NOMO-1 treated with dmso at 0.1 percent for 144 hours (cell line): ENCODE results near the gene AUTS2.
"Not testable (repeated sequence)": the region's sequence is repeated elsewhere in the genome, so short reads cannot be mapped to it uniquely, and the experiment has no call there.

Source experiments
- DNase-seq: peaks from one replicate; lab custom pipeline; 2025; ENCODE audit not compliant: unreplicated experiment; lab: John Stamatoyannopoulos, UW

Gene AUTS2

DNA sequence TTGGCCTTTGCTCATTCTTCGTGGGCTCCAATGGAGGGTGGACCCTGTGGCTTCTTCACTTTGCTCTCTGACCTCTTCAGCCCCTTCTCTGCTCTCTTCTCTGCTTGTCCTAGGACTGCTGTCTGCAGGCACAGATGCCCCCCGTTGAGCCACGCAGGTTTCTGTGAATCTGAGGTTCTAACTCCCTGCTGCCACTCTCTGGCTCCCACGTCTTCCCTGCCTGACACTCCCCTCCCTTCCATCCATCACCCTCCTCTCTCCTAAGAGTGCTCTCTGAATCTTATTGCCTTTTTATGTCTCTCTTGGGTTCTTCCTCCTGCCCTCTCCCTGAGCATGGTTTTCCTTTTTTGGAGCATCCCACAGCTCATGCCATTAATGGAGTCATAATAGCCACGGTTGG is 1034.1 kb downstream of the AUTS2 start:
- no peak for DNase-seq

GRCh38 chr7:70634071-70634470 is 1035.8 kb downstream of the AUTS2 start:
- DNase-seq: no peak

- no peak for DNase-seq
These were observed 1036.4 kb downstream of the AUTS2 start for GRCh38 chr7:70634610-70635068.

GRCh38 chr7:70635633-70636032 is 1037.4 kb downstream of the AUTS2 start:
- DNase-seq: no peak

DNA sequence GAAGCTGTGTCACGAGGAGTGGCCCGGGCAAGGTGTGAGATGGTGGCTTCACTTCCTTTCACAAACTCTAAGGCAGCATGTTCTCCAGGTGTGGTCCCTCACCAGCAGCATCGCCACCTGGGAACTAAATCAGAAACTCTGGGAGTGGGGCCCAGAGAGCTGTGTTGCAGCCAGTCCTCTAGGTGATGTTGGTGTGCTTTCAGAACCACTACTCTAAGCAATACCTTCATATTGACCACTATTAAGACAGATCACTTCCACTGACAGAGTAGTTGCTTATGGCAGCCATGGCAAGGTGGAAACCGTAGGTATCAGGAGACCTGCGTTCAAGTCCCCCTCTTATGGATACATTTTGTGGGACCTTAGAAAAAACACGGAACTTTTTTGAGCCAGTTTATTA is 1037.9 kb downstream of the AUTS2 start:
- DNase-seq: no peak

DNA sequence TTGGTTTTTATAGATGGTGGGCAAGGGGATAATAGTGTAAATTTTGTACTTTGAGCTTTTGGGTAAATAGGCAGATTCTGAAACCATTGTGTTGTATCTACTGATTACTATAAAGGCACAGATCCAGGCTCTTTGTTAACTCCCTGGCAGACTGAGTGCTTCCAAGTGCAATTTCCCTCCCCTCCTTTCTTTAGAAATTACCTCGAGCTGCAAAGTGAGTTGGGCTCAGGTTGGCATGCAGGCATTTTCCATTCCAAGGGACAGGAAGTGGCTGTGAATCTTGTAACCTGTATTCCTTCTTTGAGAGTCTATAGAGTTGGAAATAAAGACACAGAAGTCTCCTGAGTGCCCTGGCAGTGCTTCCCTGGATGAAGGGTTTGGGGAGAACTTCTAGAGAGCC is 1039.5 kb downstream of the AUTS2 start:
- no peak for DNase-seq

DNA sequence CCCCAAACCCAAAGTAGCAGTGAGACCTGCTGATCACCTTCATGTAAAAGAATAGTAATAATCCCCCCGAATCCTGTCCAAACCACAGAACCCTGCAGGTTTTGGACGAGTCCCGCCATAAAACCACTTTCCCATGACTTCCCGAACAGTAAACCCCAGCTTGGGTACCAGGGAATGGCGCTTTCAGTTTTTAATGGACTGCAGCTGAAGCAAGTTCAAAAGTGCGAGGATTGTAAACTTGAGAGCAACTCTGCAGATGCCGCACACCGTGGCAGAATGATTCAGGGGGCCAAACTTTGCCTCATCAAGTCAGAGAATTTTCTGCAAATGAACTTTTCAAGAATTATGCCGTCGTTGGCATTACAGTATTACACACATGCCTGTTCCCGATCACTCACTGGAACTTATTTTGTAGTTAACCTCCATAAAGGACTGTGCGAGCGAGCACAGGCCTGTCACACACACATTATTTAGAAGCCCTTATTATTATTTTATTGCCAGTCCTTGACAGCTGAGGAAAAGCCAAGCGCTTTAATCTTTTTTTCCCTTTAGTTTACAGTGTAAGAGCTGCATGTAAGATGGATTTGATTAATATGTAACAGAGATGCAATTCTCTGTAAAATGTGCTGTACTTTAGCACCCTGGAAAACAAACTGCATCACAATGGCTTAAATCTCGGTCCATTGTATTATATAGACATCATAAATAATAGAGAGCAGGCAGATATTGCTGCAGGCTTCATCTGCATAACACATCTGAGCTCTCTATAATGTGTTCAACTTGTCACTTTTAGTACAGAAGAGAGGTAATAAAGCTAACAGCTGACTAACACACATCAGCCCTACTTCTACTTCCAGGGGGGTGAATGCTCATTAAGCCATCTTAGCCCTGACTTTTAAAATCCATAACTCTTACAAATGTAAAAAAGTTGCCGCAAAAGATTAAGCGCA is 1040.2 kb downstream of the AUTS2 start:
- no peak for DNase-seq

DNA sequence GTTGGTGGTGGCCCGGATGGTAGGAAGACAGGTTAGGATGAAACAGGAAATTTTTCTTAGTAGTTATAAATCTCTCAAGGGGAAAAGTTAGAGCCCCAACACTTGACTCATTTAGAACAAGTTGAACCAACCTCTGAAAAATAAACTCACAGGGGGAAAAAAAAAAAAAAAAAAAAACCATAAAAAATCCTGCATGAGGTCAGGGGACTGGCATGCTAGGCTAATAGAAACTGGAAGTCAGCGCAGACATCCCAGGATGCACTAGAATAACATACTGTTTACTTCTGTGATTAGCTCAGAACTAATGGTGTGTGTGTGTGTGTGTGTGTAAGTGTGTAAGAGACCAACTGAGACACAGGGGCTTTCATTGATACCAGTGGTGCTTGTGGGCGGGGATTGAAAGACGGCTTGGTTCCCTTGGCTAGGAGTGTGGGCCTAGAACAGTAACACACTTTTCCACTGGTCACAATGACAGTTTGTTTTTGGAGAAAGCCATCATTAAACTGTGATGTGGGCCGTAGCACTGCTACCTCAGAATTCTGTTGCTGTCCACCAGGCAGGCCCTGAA is 1042.1 kb downstream of the AUTS2 start:
- DNase-seq: no peak

- DNase-seq: no peak
These were observed 1043.6 kb downstream of the AUTS2 start for GRCh38 chr7:70641882-70642281.

GRCh38 chr7:70645279-70645678 is 1047.0 kb downstream of the AUTS2 start:
- no peak for DNase-seq

DNA sequence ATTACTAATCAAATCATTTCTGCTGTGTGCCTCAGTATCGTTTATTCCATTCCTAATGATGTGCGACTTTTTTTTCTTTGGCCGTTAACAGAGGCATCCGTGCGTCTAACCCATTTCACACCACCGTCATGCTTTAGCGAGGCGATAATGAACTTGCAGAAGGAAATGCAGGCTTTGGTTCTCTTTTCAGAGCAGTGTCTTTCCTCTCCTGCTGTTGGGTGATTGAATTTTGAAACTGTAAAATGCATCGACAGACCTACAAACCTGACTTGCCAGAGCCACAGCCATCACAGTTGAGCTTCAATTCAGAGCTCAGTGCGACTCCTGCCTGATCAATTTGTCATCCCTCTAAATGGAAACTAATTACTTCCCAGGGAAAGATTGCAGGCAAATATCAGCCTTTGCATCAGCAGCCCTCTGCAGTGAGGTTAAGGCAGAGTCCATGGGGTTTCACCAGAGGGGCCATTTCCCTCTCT is 1047.6 kb downstream of the AUTS2 start:
- DNase-seq: no peak

DNA sequence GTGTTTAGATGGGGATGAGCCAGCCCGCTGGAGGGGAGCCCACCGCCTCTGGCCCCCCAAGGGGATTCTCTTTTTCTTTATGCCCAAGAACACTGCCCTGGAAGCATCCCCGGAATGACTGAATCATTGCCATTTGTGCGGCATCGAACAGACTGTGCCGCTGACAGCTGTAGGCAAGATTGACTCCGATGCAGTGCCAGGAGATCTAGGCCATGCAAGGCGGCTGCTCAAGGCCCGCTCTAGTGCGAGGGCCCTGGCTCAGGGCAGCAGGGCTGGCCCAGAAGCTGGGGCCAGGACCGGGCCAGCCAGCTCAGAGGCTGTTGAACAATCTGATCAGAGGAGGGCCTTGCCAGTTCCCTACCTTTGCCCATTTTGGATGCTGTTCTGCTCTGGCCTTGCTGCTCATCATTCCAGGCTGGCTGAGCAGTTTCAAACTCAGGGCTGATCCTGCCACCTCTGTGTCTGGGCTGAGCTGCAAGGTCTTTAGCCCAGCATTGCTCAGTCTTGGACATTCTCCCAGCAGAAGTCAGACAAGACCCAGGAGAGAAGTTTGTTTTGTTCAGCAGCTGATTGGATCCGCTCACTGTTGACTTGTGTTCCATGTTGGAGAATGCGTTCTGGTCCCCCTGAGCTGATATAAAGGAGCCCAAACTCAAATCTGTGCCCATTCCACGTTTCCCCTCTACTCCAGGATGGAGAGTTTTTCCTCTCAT is 1048.4 kb downstream of the AUTS2 start:
- DNase-seq: no peak

- no peak for DNase-seq
These were observed 1049.7 kb downstream of the AUTS2 start for GRCh38 chr7:70647801-70648498.

DNA sequence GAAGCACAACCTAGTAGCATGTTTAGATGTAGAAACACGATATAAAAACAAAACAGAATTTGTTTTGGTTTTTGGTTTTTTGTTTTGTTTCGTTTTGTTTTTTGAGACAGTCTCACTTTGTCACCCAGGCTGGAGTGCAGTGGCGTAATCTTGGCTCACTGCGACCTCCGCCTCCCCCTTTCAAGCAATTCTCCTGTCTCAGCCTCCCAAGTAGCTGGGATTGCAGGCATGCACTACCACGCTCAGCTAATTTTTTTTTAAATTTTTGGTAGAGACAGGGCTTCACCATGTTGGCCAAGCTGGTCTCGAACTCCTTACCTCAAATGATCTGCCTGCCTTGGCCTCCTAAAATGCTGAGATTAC is 1050.2 kb downstream of the AUTS2 start:
- DNase-seq: not testable (repeated sequence)

GRCh38 chr7:70649323-70649722 is 1051.0 kb downstream of the AUTS2 start:
- DNase-seq: no peak

DNA sequence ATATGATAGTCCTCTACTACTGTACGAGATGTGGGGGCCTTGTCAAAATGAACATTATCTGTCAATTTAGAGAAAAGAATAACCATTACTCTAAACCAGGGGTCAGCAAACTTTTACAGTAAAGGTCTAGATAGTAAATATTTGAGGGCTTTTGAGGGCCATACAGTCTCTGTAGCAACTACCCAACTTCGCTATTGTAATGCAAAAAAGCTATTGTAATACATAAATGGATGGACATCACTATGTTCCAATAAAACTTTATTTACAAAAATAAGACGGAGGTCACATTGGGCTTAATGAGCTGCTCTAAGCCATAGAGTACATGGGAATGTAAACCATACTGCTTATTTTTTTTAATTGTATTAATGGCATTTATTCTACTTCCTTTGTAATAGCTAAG is 1055.9 kb downstream of the AUTS2 start:
- DNase-seq: no peak

GRCh38 chr7:70654979-70655378 is 1056.7 kb downstream of the AUTS2 start:
- DNase-seq: no peak

- DNase-seq: no peak
These were observed 1057.4 kb downstream of the AUTS2 start for GRCh38 chr7:70655694-70656093.

DNA sequence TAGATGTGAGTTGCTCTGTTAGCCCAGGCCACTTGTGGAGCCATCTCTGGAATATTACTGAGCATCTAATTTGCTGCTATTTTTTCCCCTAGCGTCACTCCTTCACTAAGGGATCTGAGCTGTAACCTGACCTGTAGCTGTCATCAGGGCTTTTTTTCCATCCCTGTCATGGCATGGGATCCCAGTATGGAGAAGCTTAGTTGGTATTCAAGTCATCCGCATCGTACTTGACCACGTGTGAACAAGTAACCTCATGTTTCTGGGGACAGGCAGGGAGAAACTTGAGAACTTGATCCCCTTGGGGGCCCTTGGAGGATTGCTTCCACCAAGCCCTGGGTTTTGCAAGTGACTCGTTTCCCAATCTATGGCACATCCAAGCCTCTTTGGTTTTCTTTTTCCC is 1059.3 kb downstream of the AUTS2 start:
- DNase-seq: no peak

DNA sequence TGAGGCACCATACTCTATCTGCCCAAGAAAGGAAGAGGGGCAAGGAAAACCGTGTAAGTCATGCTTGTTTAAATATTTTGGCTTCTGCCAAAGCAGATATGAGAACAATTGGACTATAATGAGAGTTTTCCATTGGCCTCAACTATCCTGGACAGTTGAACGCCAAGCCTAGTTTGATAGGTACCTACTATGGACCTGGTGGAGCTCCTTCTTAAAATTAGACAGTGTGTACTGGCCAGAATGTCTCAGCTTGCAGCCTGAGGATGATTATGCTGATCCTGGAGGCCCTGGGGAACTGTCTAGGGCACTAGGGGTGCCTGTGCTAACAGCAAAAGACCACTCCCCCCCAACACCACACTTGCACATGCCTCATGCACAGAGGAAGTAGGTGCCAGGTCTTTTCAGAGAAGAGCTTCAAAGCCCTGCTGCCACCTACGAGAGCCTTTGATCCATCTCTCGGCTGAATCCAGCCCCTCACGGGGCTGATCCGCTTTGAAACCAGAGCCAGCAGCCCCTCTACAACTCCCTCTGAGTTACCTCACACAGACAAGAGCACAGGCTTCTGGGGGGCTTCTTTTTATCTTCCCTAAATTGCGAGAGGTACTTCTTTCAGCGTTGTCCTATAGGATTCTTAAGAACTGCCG is 1059.8 kb downstream of the AUTS2 start:
- no peak for DNase-seq

DNA sequence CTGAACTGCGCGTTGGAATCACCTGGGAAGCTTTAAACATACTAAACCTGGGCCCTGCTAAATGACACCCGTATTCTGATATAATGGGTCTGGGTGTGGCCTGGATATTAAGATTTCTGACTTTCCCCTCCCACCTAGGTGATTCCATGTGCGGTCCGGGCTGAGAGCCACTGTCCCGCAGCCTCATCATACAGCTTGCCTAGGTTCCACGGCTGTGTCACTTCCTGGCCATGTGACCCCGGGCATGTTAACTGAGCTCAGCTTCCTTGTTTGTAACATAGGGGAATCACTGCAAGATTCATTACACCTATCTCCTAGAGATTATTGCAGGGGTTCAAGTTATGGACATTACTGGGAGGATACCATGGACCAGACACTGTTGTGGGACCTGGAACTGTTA is 1061.0 kb downstream of the AUTS2 start:
- no peak for DNase-seq
